Endothelial cell (in vitro differentiated cells): Measurements from ENCODE around the gene UQCC3. TPM values are rescaled to one million over a fixed set of nuclear protein-coding genes. Genes with fewer than 3 reads are reported as not detected.

Experiments used
- DNase-seq: peaks from one replicate; pipeline ENCODE4 v3.0.0; 2021; ENCODE audit warnings: low spot score
- H3K27ac Mint-ChIP-seq: one replicate; pipeline ENCODE4 v1.8.0; 2021; ENCODE audit warnings: mixed read lengths, inconsistent platforms; ENCODE audit not compliant: unreplicated experiment
- H3K27me3 Mint-ChIP-seq: one replicate; pipeline ENCODE4 v1.8.0; 2021; ENCODE audit warnings: mild to moderate bottlenecking, moderate library complexity, mixed read lengths, inconsistent platforms; ENCODE audit not compliant: unreplicated experiment
- H3K36me3 Mint-ChIP-seq: one replicate; pipeline ENCODE4 v1.8.0; 2021; ENCODE audit warnings: mild to moderate bottlenecking, low read depth, mixed read lengths, inconsistent platforms; ENCODE audit not compliant: unreplicated experiment
- H3K4me1 Mint-ChIP-seq: one replicate; pipeline ENCODE4 v1.8.0; 2021; ENCODE audit warnings: mild to moderate bottlenecking, mixed read lengths, inconsistent platforms; ENCODE audit not compliant: unreplicated experiment
- H3K4me3 Mint-ChIP-seq: one replicate; pipeline ENCODE4 v1.8.0; 2021; ENCODE audit warnings: mild to moderate bottlenecking, mixed read lengths, inconsistent platforms; ENCODE audit not compliant: unreplicated experiment
- H3K9me3 Mint-ChIP-seq: one replicate; pipeline ENCODE4 v1.8.0; 2021; ENCODE audit warnings: mixed read lengths, inconsistent platforms; ENCODE audit not compliant: unreplicated experiment
- CTCF ChIP-seq: fragments of 200-600 bp; sonication (generic); IDR thresholded peaks from one replicate; pipeline ENCODE4 v1.5.0; 2021; ENCODE audit warnings: antibody characterized with exemption; ENCODE audit not compliant: unreplicated experiment
- total RNA-seq: library from RNA; stranded (reverse); fragmentation: NEBNext Ultra II Directional; extraction: Animal tissue kit (Norgen Biotek cat#: 25700); gene quantifications from one replicate; pipeline ENCODE4 v1.2.1, GENCODE V29; 2021; ENCODE audit not compliant: unreplicated experiment

UQCC3 gene
- total RNA-seq, 1 donor from 2014 or later = 4.7 TPM

- peaks cover 5% of the 10 kb centered on the region for H3K27me3 Mint-ChIP-seq
- H3K4me3 Mint-ChIP-seq = peak overlapping the region; percentile 94
- H3K36me3 Mint-ChIP-seq = peaks cover 26% of the 10 kb centered on the region
- H3K4me1 Mint-ChIP-seq = peaks cover 8% of the 10 kb centered on the region
- DNase-seq = no peak
- TF ChIP-seq CTCF = no peak
- H3K27ac Mint-ChIP-seq = peak overlapping the region; percentile 92
- no peaks in the 10 kb centered on the region for H3K9me3 Mint-ChIP-seq
Measured at GRCh38 chr11:62678433-62678769, 6.9 kb downstream of the UQCC3 start.

GRCh38 chr11:62678770-62679696 is 7.6 kb downstream of the UQCC3 start, which contains the start of gene UBXN1:
Gene UBXN1 (minus strand): TSS chr11:62679073. CDS start chr11:62678923, 150 bp downstream.
- TF ChIP-seq CTCF = no peak
- Mint-ChIP-seq H3K36me3 (peaks cover 26% of the 10 kb centered on the region), H3K4me3 (peak within 1 kb of the TSS; percentile 94), H3K27me3 (peaks cover 5% of the 10 kb centered on the region), H3K27ac (peak within 1 kb of the TSS; percentile 92), H3K4me1 (peaks cover 8% of the 10 kb centered on the region), H3K9me3 (no peaks in the 10 kb centered on the region)
- DNase-seq = peak; percentile 74

- DNase-seq = peak; percentile 37
- no peaks in the 10 kb centered on the region for H3K9me3 Mint-ChIP-seq
- peaks cover 4% of the 10 kb centered on the region for H3K27me3 Mint-ChIP-seq
- H3K4me1 Mint-ChIP-seq = peaks cover 8% of the 10 kb centered on the region
- peaks cover 19% of the 10 kb centered on the region for H3K36me3 Mint-ChIP-seq
- peak; percentile 43 for TF ChIP-seq CTCF
- no peak overlapping the region for H3K4me3 Mint-ChIP-seq
- H3K27ac Mint-ChIP-seq = no peak overlapping the region
Measured at GRCh38 chr11:62680825-62681240, 9.4 kb downstream of the UQCC3 start.

GRCh38 chr11:62682518-62682917 is 11.0 kb downstream of the UQCC3 start:
- no peak for DNase-seq
- H3K4me1 Mint-ChIP-seq = peaks cover 8% of the 10 kb centered on the region
- no peak for TF ChIP-seq CTCF
- H3K9me3 Mint-ChIP-seq = no peaks in the 10 kb centered on the region
- H3K36me3 Mint-ChIP-seq = peaks cover 7% of the 10 kb centered on the region
- H3K27ac Mint-ChIP-seq = no peak overlapping the region
- H3K27me3 Mint-ChIP-seq = peaks cover 5% of the 10 kb centered on the region
- H3K4me3 Mint-ChIP-seq = no peak overlapping the region
